Measurements from ENCODE around the gene TEX19.

DNA sequence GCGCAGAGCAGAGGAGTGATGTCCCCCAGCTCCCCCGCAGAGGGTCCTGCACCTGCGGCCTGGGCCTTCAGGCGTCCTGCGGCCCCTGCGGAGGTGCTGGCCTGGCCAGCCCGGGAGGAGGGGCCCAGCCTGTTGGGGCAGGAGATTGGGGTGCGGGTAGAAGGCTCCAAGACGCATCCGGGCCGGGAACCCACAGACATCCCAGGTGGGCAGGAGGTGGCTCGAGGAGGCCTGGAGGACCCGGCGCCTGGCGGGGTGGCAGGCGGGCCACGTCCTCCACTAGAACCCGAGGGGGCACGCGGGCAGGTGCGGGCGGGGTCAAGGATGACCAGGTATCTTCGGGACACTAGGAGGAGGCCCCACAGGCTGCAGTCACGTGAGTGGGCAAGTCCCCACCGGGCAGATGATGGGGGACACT lies 24.8 kb upstream of the TEX19 start:
- TF ChIP-seq, protein P1, sequence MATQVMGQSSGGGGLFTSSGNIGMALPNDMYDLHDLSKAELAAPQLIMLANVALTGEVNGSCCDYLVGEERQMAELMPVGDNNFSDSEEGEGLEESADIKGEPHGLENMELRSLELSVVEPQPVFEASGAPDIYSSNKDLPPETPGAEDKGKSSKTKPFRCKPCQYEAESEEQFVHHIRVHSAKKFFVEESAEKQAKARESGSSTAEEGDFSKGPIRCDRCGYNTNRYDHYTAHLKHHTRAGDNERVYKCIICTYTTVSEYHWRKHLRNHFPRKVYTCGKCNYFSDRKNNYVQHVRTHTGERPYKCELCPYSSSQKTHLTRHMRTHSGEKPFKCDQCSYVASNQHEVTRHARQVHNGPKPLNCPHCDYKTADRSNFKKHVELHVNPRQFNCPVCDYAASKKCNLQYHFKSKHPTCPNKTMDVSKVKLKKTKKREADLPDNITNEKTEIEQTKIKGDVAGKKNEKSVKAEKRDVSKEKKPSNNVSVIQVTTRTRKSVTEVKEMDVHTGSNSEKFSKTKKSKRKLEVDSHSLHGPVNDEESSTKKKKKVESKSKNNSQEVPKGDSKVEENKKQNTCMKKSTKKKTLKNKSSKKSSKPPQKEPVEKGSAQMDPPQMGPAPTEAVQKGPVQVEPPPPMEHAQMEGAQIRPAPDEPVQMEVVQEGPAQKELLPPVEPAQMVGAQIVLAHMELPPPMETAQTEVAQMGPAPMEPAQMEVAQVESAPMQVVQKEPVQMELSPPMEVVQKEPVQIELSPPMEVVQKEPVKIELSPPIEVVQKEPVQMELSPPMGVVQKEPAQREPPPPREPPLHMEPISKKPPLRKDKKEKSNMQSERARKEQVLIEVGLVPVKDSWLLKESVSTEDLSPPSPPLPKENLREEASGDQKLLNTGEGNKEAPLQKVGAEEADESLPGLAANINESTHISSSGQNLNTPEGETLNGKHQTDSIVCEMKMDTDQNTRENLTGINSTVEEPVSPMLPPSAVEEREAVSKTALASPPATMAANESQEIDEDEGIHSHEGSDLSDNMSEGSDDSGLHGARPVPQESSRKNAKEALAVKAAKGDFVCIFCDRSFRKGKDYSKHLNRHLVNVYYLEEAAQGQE (IDR thresholded peaks at IDR 0.05; ENCODE audit: insufficient replicate concordance, low read depth) = no peak
- TF ChIP-seq GABPA (IDR thresholded peaks at IDR 0.05; ENCODE audit: low read depth) (no peak), POLR2AphosphoS5 (IDR thresholded peaks at IDR 0.05; ENCODE audit: low read depth) (no peak), SPI1 (IDR thresholded peaks at IDR 0.05; ENCODE audit: borderline replicate concordance, low read depth) (no peak)
- TF ChIP-seq, protein P2, sequence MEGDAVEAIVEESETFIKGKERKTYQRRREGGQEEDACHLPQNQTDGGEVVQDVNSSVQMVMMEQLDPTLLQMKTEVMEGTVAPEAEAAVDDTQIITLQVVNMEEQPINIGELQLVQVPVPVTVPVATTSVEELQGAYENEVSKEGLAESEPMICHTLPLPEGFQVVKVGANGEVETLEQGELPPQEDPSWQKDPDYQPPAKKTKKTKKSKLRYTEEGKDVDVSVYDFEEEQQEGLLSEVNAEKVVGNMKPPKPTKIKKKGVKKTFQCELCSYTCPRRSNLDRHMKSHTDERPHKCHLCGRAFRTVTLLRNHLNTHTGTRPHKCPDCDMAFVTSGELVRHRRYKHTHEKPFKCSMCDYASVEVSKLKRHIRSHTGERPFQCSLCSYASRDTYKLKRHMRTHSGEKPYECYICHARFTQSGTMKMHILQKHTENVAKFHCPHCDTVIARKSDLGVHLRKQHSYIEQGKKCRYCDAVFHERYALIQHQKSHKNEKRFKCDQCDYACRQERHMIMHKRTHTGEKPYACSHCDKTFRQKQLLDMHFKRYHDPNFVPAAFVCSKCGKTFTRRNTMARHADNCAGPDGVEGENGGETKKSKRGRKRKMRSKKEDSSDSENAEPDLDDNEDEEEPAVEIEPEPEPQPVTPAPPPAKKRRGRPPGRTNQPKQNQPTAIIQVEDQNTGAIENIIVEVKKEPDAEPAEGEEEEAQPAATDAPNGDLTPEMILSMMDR (IDR thresholded peaks at IDR 0.05; ENCODE audit: insufficient read depth, low read length) = no peak

Measured in HL-60 (cell line).